Measurements from ENCODE around the gene ART3. TPM values are rescaled to one million over a fixed set of nuclear protein-coding genes. Genes with fewer than 3 reads are reported as not detected.
A peak's percentile ranks its signal among the peaks of the same experiment; 100 is the strongest.

Gene ART3
- total and polyA plus RNA-seq, 9 of the 15 experiments (the other 6 are each of a cell fraction or from before 2014, with no cell fraction given) = 0.69 to 1.4 (median 1.1) TPM; not detected in 1

GRCh38 chr4:76106442-76106841 is 31.9 kb downstream of the ART3 start:
- peak; percentile 59 for FAIRE-seq
- no peaks in the 10 kb centered on the region for H4K20me1 ChIP-seq (replicated peaks; ENCODE audit: control insufficient read depth, insufficient read depth, low read length)
- H3K9me3 ChIP-seq (replicated peaks; ENCODE audit: control insufficient read depth, insufficient read depth, low read depth, low read length) = no peaks in the 10 kb centered on the region
- in situ Hi-C loops (cut with MboI) = no loop called here
- H3K9ac ChIP-seq (ENCODE audit: insufficient read depth in 1 of 2, low read depth in 2 of 2, low read length in 2 of 2) = no peak overlapping the region
- ChIA-PET POLR2A (interaction anchor here (0.6 to 0.7 kb wide), 2 partner anchors 104 to 195 kb away, joined by 3 read pairs; no protein-coding TSS in a partner anchor), CTCF (ENCODE audit: low intra/inter-chr PET ratio) (no interaction called here)
- ATAC-seq = no peak
- peak overlapping the region; percentile 60; the same call in 1 of the 2 replicates for H2AFZ ChIP-seq (ENCODE audit: low read depth, low read length)
- BruUV-seq (replicated peaks) = no TSS peak
- no peaks in the 10 kb centered on the region for H3K79me2 ChIP-seq (ENCODE audit: control insufficient read depth, insufficient read depth, low read length)
- no peaks in the 10 kb centered on the region for H3K9me1 ChIP-seq (ENCODE audit: control insufficient read depth, insufficient read depth, low read length)
- no peaks in the 10 kb centered on the region for H3K36me3 ChIP-seq (ENCODE audit: control insufficient read depth, insufficient read depth, low read length)
- intact Hi-C loops (cut with micrococcal nuclease) = no loop called here
- no peaks in the 10 kb centered on the region for H3K27me3 ChIP-seq (ENCODE audit: control insufficient read depth in 2 of 2, insufficient read depth in 2 of 2, low read length in 2 of 2)
- peak overlapping the region; percentile 3; the same call in 1 of the 2 replicates for H3K4me2 ChIP-seq (ENCODE audit: insufficient read depth, low read length)
- DNase-seq (ENCODE audit: extremely low read depth in 1 of 4, low spot score in 3 of 4) = peak in 1 of 4 experiments; percentile 24
- WGBS (ENCODE audit: insufficient coverage, low coverage, missing lambda C conversion rate) = 13% methylated on average over 3 of the region's 4 CpGs
- peaks cover 0 to 3% of the 10 kb centered on the region in 2 experiments; a peak in 1 of 5 replicates for H3K4me1 ChIP-seq (replicated peaks in 1 of 2; ENCODE audit: control insufficient read depth in 2 of 2, insufficient read depth in 2 of 2, low read length in 2 of 2)
- no peak overlapping the region for H3K4me3 ChIP-seq
- no peak overlapping the region for H3K27ac ChIP-seq (ENCODE audit: extremely low read depth, low read depth, low read length)
- TF ChIP-seq DEAF1 (CRISPR knock-in tag; IDR thresholded peaks at IDR 0.05) = no peak
- no peak for TF ChIP-seq ZNF398 (CRISPR knock-in tag; IDR thresholded peaks at IDR 0.05)
- no peak for TF ChIP-seq ZFP30 (CRISPR knock-in tag; IDR thresholded peaks at IDR 0.05; ENCODE audit: borderline replicate concordance)
- TF ChIP-seq RFX1 (IDR thresholded peaks at IDR 0.05) = no peak
- no peak for TF ChIP-seq YBX1 (IDR thresholded peaks at IDR 0.05)
- no peak for TF ChIP-seq IRF1 (CRISPR knock-in tag; IDR thresholded peaks at IDR 0.05; ENCODE audit: borderline replicate concordance)
- no peak for TF ChIP-seq ZNF76 (CRISPR knock-in tag; IDR thresholded peaks at IDR 0.05; ENCODE audit: borderline replicate concordance)
- no peak for TF ChIP-seq PREB (CRISPR knock-in tag; IDR thresholded peaks at IDR 0.05)
- TF ChIP-seq ARID4B (CRISPR knock-in tag; IDR thresholded peaks at IDR 0.05) = no peak
- no peak for TF ChIP-seq NFYB (IDR thresholded peaks at IDR 0.05; ENCODE audit: extremely low read depth, insufficient read length)
- TF ChIP-seq PHB (CRISPR knock-in tag; IDR thresholded peaks at IDR 0.05) = no peak
- TF ChIP-seq MCM7 (IDR thresholded peaks at IDR 0.05) = no peak
- no peak for TF ChIP-seq TEAD2 (tag; IDR thresholded peaks at IDR 0.05)
